Measurements from ENCODE around the gene NUDT1. TPM values are rescaled to one million over a fixed set of nuclear protein-coding genes. Genes with fewer than 3 reads are reported as not detected.

The NUDT1 gene
- 16.6 TPM for total RNA-seq

DNA sequence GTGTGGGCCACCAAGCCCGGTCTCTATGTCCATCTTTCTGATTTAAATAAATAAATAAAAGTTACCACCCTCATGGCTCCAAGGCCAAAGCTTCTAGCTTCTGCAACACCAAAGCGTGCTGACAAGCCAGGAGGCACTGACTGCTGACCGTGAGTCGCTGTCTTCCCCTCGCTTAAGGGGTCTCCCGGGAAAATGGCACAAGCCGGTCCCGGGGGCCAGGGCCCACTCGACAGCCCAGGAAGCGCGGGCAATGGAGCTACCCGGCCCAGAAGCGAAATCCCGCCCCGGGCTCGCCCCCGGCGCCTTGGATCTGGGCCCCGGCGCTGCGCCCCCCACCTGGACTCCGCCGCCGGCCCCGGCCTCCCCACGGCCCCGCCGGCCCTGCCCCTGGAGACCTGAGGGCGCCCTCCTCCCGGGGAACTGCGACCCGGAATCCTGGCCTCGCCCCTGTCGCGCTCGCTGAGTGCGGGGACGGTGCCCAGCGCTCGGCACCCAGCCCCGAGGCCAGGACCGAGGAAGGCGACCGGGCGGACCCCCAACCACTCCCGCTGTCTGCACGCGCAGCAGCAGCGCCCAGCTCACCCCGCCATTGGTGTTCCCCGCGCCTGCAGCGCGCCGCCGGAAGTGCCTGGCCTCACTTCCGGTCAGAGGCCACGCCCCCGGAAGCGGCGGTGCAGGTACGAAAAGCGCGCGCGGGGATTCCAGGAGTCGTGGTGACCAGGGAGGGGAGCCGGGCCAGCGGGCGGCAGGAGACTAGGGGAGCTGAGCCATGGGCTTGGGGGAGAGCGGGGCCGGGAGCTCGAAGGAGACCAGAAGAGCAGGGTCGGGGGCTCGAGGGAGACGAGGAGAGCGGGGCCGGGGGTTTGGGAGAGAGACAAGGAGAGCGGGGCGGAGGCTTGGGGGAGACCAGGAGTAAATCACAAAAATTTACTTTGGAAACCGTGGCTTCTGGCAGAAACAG, at the start of gene NUDT1, which contains the start of gene MRM2:
TSS of gene NUDT1 (plus strand) at position 647 of the 961 bp plus-strand sequence. CDS start 2,349 bp downstream, outside the sequence.
TSS of gene MRM2 (minus strand) at position 626 of the 961 bp plus-strand sequence. CDS start at position 590, 36 bp downstream.

GRCh38 chr7:2232766-2233520, 9.1 kb upstream of the NUDT1 start, which contains the start of gene MAD1L1:
TSS of gene MAD1L1 (minus strand) at chr7:2232945. CDS start at chr7:2230133, 2,812 bp downstream.

Other genes with a start within 250 kb of the NUDT1 start
- gene MAD1L1, start 9.3 kb upstream of the NUDT1 start, total RNA-seq, result 43.6 TPM
- 22.0 TPM for gene MRM2, start within 50 bp of the NUDT1 start, total RNA-seq
- gene SNX8, start 72.2 kb downstream of the NUDT1 start, total RNA-seq, result 31.0 TPM
- gene EIF3B, start 112.6 kb downstream of the NUDT1 start, total RNA-seq, result 116 TPM
- 16.9 TPM for gene CHST12, start 161.4 kb downstream of the NUDT1 start, total RNA-seq
- gene GRIFIN, start 234.2 kb downstream of the NUDT1 start, total RNA-seq, result not detected

Data from camera-type eye (tissue), 1 donor.